SIG-M5 treated with dmso at 0.1 percent for 504 hours (cell line): ENCODE results near the gene SLC2A4RG.
"Not testable (repeated sequence)": the region's sequence is repeated elsewhere in the genome, so short reads cannot be mapped to it uniquely, and the experiment has no call there.

Experiments
- DNase-seq: peaks from one replicate; lab custom pipeline; 2025; ENCODE audit not compliant: unreplicated experiment; lab: John Stamatoyannopoulos, UW

SLC2A4RG gene

GRCh38 chr20:63773571-63774241 lies 34.1 kb downstream of the SLC2A4RG start:
- no peak for DNase-seq

GRCh38 chr20:63774306-63774705 lies 34.7 kb downstream of the SLC2A4RG start:
- DNase-seq: no peak

GRCh38 chr20:63775096-63775978 lies 35.8 kb downstream of the SLC2A4RG start:
- DNase-seq: no peak

- not testable (repeated sequence) for DNase-seq
Observed at GRCh38 chr20:63776875-63777274, 37.3 kb downstream of the SLC2A4RG start.

- DNase-seq: no peak
Observed at GRCh38 chr20:63777614-63778013, 38.0 kb downstream of the SLC2A4RG start.

GRCh38 chr20:63778034-63778752 lies 38.6 kb downstream of the SLC2A4RG start:
- DNase-seq: no peak

- DNase-seq: no peak
Observed at GRCh38 chr20:63778857-63779256, 39.3 kb downstream of the SLC2A4RG start.

GRCh38 chr20:63781181-63781580 lies 41.6 kb downstream of the SLC2A4RG start:
- DNase-seq: no peak

- DNase-seq: peak; percentile 37
Observed at GRCh38 chr20:63782051-63782471, 42.5 kb downstream of the SLC2A4RG start.

GRCh38 chr20:63782521-63782971 lies 43.0 kb downstream of the SLC2A4RG start:
- no peak for DNase-seq

- no peak for DNase-seq
Observed at GRCh38 chr20:63783970-63784369, 44.4 kb downstream of the SLC2A4RG start.

- DNase-seq: no peak
Observed at GRCh38 chr20:63785691-63786131, 46.1 kb downstream of the SLC2A4RG start.

GRCh38 chr20:63787302-63787701 lies 47.7 kb downstream of the SLC2A4RG start:
- DNase-seq: no peak

GRCh38 chr20:63787749-63788148 lies 48.2 kb downstream of the SLC2A4RG start:
- DNase-seq: no peak

GRCh38 chr20:63789836-63790571 lies 50.4 kb downstream of the SLC2A4RG start:
- DNase-seq: no peak

- no peak for DNase-seq
Observed at GRCh38 chr20:63790572-63791168, 51.1 kb downstream of the SLC2A4RG start.

GRCh38 chr20:63791497-63792156 lies 52.1 kb downstream of the SLC2A4RG start:
- DNase-seq: no peak

GRCh38 chr20:63792866-63793265 lies 53.3 kb downstream of the SLC2A4RG start:
- no peak for DNase-seq
